Astrocyte (in vitro differentiated cells and primary cell): Measurements from ENCODE around the gene PKM.

Experiments
- CTCF ChIP-seq: IDR thresholded peaks from 2 replicates; pipeline ENCODE4 v1.5.1; 2011; ENCODE audit warnings: low read depth, mild to moderate bottlenecking, inconsistent platforms, low read length, moderate library complexity; ENCODE audit not compliant: insufficient read depth
- EZH2 ChIP-seq: IDR thresholded peaks from 2 replicates; pipeline ENCODE4 v1.6.1; 2012; ENCODE audit warnings: mild to moderate bottlenecking, low read length, inconsistent platforms; ENCODE audit not compliant: insufficient read depth

GRCh38 chr15:72201391-72201921 is 29.5 kb downstream of the PKM start:
- TF ChIP-seq CTCF (no peak), EZH2 (no peak)
